Stomach (tissue), 9 donors: ENCODE data around the gene ADAM12. TPM values are rescaled to one million over a fixed set of nuclear protein-coding genes. Genes with fewer than 3 reads are reported as not detected.

Experiments used
- DNase-seq, 2 donors: peaks; one replicate each; pipeline versions ENCODE4 v3.0.0 to v3.0.0-alpha.2; 2013 to 2019
- H3K27ac ChIP-seq, 5 donors: fragments of 200-600 bp in 4 of 5; sonication (generic) in 4 of 5; one replicate each; pipeline ENCODE4 v1.5.1; 2013 to 2019; ENCODE audit warnings: mild to moderate bottlenecking in 1 of 5, moderate library complexity in 1 of 5
- H3K27me3 ChIP-seq, 3 donors: fragments of 200-600 bp; sonication (generic); one replicate each; pipeline ENCODE4 v1.5.1; 2017 to 2019; ENCODE audit warnings: mixed run types in 1 of 3
- H3K36me3 ChIP-seq, 4 donors: fragments of 200-600 bp; sonication (generic); 1 replicate in 3 of 4; 2 replicates in 1 of 4; pipeline ENCODE4 v1.5.1; 2016 to 2019
- H3K4me1 ChIP-seq, 4 donors: fragments of 200-600 bp; sonication (generic); one replicate each; pipeline ENCODE4 v1.5.1; 2016 to 2019
- H3K4me3 ChIP-seq, 4 donors: fragments of 200-600 bp; sonication (generic) in 3 of 4; one replicate each; pipeline ENCODE4 v1.5.1; 2016 to 2019; ENCODE audit warnings: mild to moderate bottlenecking in 1 of 4
- H3K9me3 ChIP-seq, 4 donors: fragments of 200-600 bp; sonication (generic); one replicate each; pipeline ENCODE4 v1.5.1; 2016 to 2019
- EP300 ChIP-seq: sonication (generic); formaldehyde crosslinking; IDR thresholded peaks from one replicate; pipeline ENCODE4 v1.6.1; 2017; ENCODE audit warnings: antibody characterized with exemption
- POLR2A ChIP-seq, 4 donors: fragments of 450-650 bp; IDR thresholded peaks; one replicate each; pipeline ENCODE4 v1.6.1; 2016; ENCODE audit warnings: antibody characterized with exemption in 4 of 4, control low read depth in 2 of 4, mild to moderate bottlenecking in 1 of 4, moderate library complexity in 1 of 4
- POLR2AphosphoS5 ChIP-seq, 3 donors: sonication (generic); formaldehyde crosslinking; IDR thresholded peaks; one replicate each; pipeline ENCODE4 v1.6.1; 2016; ENCODE audit warnings: antibody characterized with exemption in 3 of 3
- WGBS, 5 donors: extraction: QIAGEN DNeasy Blood & Tissue Kit in 3 of 5; methylation state at CpG; one replicate each; pipeline versions ENCODE4 v1.1.5 to v1.1.7; 2013 to 2018; 5-methylcytosine and 5-hydroxymethylcytosine counted together
- intact Hi-C: fragments of 100-400 bp; cut with DNase I; formaldehyde crosslinking; loops from one replicate; pipeline ENCODE4 v1.15.1; 2023; ENCODE audit warnings: low total_unique reads
- polyA plus RNA-seq, 3 donors: library from polyadenylated mRNA; stranded (reverse); fragments of 200-250 nt; gene quantifications; one replicate each; pipeline ENCODE4 v1.2.3, GENCODE V29; 2013
- total RNA-seq, 5 donors: library from RNA; depleted of rRNA; stranded (reverse); fragments of >200 nt; gene quantifications; one replicate each; pipeline versions ENCODE4 v1.1.0 to v1.2.3, GENCODE V29; 2014 to 2016
- TF ChIP-seq, protein P1 (sequence below), 7 experiments: fragments of 450-650 bp in 4 of 7; fragments of 200-600 bp in 3 of 7; sonication (generic) in 3 of 7; IDR thresholded peaks; one replicate each; pipeline ENCODE4 v1.5.1; 2016 to 2019; ENCODE audit warnings: antibody characterized with exemption in 7 of 7, control low read depth in 2 of 7, mild to moderate bottlenecking in 1 of 7
- donor health status: healthy with polysubstance abuse.
- donor health status: Bipolar disorder and iron deficiency.
- donor health status: healthy.

Gene ADAM12
- total and polyA plus RNA-seq, 8 donors: 0.03 to 6.4 (median 0.50) TPM; not detected in 3

DNA sequence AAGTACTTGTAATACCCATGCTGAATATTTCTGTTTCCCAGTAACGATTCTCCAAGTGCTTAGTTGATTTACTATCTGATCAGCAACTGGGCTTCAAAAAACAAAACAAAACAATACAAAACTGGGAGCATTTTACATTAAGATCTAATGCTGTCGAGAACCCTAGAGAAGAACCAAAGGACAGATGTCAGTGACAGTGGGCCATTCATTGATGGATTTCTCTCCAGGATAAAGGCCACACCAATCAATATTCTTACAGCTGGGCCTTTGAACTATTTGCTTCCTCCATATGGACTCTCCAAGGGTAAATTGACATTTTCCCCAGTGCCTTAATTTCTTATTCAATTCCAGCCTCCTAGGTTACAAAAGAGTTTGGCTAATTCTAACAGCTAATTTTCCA is 217.5 kb downstream of the ADAM12 start:
- 46 to 72% (median 63%) methylated on average over 2 of the region's 2 CpGs for WGBS, 5 donors
- no peaks in the 10 kb centered on the region for H3K9me3 ChIP-seq
- no peaks in the 10 kb centered on the region for H3K4me1 ChIP-seq
- TF ChIP-seq, protein P1, sequence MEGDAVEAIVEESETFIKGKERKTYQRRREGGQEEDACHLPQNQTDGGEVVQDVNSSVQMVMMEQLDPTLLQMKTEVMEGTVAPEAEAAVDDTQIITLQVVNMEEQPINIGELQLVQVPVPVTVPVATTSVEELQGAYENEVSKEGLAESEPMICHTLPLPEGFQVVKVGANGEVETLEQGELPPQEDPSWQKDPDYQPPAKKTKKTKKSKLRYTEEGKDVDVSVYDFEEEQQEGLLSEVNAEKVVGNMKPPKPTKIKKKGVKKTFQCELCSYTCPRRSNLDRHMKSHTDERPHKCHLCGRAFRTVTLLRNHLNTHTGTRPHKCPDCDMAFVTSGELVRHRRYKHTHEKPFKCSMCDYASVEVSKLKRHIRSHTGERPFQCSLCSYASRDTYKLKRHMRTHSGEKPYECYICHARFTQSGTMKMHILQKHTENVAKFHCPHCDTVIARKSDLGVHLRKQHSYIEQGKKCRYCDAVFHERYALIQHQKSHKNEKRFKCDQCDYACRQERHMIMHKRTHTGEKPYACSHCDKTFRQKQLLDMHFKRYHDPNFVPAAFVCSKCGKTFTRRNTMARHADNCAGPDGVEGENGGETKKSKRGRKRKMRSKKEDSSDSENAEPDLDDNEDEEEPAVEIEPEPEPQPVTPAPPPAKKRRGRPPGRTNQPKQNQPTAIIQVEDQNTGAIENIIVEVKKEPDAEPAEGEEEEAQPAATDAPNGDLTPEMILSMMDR (IDR thresholded peaks at IDR 0.05): no peak
- TF ChIP-seq POLR2A (IDR thresholded peaks at IDR 0.05): no peak
- no peaks in the 10 kb centered on the region for H3K27me3 ChIP-seq
- H3K36me3 ChIP-seq: no peaks in the 10 kb centered on the region
- H3K27ac ChIP-seq: no peak overlapping the region
- intact Hi-C loops: no loop called here
- H3K4me3 ChIP-seq: no peak overlapping the region
- no peak for DNase-seq

- Histone ChIP-seq H3K27me3 (no peaks in the 10 kb centered on the region), H3K4me3 (no peak overlapping the region), H3K4me1 (no peaks in the 10 kb centered on the region), H3K9me3 (no peaks in the 10 kb centered on the region), H3K36me3 (no peaks in the 10 kb centered on the region), H3K27ac (no peak overlapping the region)
- 64 to 68% (median 67%) methylated on average over 4 of the region's 4 CpGs for WGBS, 5 donors
- DNase-seq: no peak
- no peak for TF ChIP-seq POLR2A (IDR thresholded peaks at IDR 0.05)
- TF ChIP-seq POLR2AphosphoS5 (IDR thresholded peaks at IDR 0.05): no peak
- TF ChIP-seq EP300: no peak
- TF ChIP-seq, protein P1 (IDR thresholded peaks at IDR 0.05): no peak
- intact Hi-C loops: no loop called here
Measured at GRCh38 chr10:126170371-126170770, 217.9 kb downstream of the ADAM12 start.

DNA sequence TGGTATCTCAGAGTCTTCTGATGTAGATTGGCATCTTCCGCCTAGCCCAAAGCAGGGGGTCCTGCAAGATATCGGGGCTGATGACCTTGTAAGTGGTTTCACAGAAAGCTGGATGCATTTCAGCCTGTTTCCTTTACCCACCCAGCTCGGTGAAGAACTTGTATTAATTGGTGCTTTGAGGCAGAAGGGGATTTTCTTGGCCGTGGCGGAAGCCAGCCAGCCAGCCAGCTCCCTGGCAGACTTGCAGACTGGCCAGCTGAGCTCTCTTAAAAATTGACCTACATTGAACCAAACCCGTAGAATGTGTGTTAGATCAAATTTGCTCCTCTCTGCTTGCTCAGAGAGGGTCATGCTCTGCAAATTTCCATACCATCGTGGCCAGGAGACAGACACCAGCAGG is 218.4 kb downstream of the ADAM12 start:
- Histone ChIP-seq H3K4me3 (no peak overlapping the region), H3K4me1 (no peaks in the 10 kb centered on the region), H3K27me3 (no peaks in the 10 kb centered on the region), H3K9me3 (no peaks in the 10 kb centered on the region), H3K36me3 (no peaks in the 10 kb centered on the region), H3K27ac (no peak overlapping the region)
- WGBS, 5 donors: 68 to 74% (median 72%) methylated on average over 7 of the region's 7 CpGs
- TF ChIP-seq POLR2A (IDR thresholded peaks at IDR 0.05): no peak
- TF ChIP-seq POLR2AphosphoS5 (IDR thresholded peaks at IDR 0.05): no peak
- TF ChIP-seq, protein P1 (IDR thresholded peaks at IDR 0.05): no peak
- no peak for TF ChIP-seq EP300
- no peak for DNase-seq
- intact Hi-C loops: no loop called here

- Histone ChIP-seq H3K27ac (no peak overlapping the region), H3K9me3 (no peaks in the 10 kb centered on the region), H3K27me3 (no peaks in the 10 kb centered on the region), H3K4me1 (no peaks in the 10 kb centered on the region), H3K36me3 (no peaks in the 10 kb centered on the region), H3K4me3 (no peak overlapping the region)
- WGBS, 5 donors: 74 to 82% (median 78%) methylated on average over 7 of the region's 7 CpGs
- TF ChIP-seq EP300 (no peak), POLR2AphosphoS5 (IDR thresholded peaks at IDR 0.05) (no peak), POLR2A (IDR thresholded peaks at IDR 0.05) (no peak)
- TF ChIP-seq, protein P1 (IDR thresholded peaks at IDR 0.05): no peak
- no peak for DNase-seq
- intact Hi-C loops: no loop called here
Measured at GRCh38 chr10:126166797-126167196, 221.5 kb downstream of the ADAM12 start.
